IPS-18a (cell line): Measurements from ENCODE around the gene ZNF428.

ENCODE experiments used
- H3K27ac ChIP-seq: one replicate; pipeline ENCODE4 v1.5.1; 2013; ENCODE audit warnings: low read length
- H3K27me3 ChIP-seq: one replicate; pipeline ENCODE4 v1.6.1; 2013; ENCODE audit warnings: mild to moderate bottlenecking, low read length; ENCODE audit not compliant: control insufficient read depth, insufficient read depth
- H3K36me3 ChIP-seq: one replicate; pipeline ENCODE4 v1.6.1; 2013; ENCODE audit warnings: low read depth, low read length; ENCODE audit not compliant: control insufficient read depth
- H3K4me1 ChIP-seq: one replicate; pipeline ENCODE4 v1.6.1; 2013; ENCODE audit warnings: low read depth, low read length; ENCODE audit not compliant: control insufficient read depth
- H3K4me3 ChIP-seq: one replicate; pipeline ENCODE4 v1.5.1; 2013; ENCODE audit warnings: low read length
- H3K9ac ChIP-seq: one replicate; pipeline ENCODE4 v1.6.1; 2013; ENCODE audit warnings: mild to moderate bottlenecking, low read length, moderate library complexity
- H3K9me3 ChIP-seq: one replicate; pipeline ENCODE4 v1.6.1; 2013; ENCODE audit warnings: low read depth, low read length; ENCODE audit not compliant: control insufficient read depth

Gene ZNF428

DNA sequence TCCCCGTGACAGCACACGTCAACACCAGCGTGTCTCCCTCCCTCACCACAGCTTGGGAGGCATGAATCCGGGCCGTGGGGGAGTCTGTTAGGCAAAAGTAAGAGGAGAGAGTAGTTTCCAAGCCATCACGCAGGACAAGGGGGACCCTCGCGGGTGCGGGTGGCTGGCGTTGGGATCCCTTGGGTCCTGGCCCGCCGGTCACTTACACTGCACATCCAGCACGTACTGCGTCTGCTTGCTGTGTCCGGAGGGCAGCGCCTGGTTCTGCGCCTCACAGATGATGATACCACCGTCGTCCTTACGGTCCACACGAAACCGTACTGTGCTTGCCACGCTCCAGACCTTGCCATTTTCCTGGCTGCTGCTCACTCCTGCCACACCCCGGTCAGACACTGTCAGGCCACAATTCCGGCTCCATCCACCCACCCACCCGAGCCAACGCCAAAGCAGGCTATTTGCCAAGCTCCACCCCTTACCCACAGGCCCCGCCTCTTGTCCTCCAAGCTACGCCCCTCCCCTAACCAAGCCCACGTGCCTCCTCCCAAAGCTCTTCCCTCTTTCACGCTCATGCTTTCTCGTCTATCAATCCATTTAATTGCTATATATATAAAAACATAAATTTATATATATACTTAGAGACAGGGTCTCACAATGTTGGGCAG lies 6.6 kb upstream of the ZNF428 start:
- Histone ChIP-seq H3K4me3 (no peak overlapping the region), H3K4me1 (peaks cover 4% of the 10 kb centered on the region), H3K9ac (no peak overlapping the region), H3K27me3 (no peaks in the 10 kb centered on the region), H3K9me3 (no peaks in the 10 kb centered on the region), H3K36me3 (no peaks in the 10 kb centered on the region), H3K27ac (no peak overlapping the region)

DNA sequence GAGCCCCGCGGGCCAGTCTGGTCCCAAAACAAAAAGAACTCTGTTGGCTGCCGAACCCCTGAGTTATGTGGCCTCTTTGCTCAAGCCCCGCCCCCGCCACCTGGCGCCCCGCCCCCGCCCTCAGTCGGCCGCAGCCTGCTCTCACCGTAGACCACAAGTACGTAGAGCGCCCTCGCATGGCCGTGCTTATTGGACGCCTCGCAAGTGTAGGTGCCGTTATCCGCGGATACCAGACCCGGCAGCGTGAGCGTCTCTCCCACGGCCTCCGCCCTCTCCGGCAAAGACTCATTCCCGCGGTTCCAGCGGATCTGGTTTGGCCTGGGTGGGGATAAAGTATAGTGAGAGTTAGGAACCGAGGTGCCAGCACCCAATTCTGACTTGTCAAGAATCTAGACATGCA lies 5.5 kb upstream of the ZNF428 start:
- Histone ChIP-seq H3K4me3 (no peak overlapping the region), H3K9ac (no peak overlapping the region), H3K27me3 (no peaks in the 10 kb centered on the region), H3K36me3 (no peaks in the 10 kb centered on the region), H3K9me3 (no peaks in the 10 kb centered on the region), H3K27ac (no peak overlapping the region), H3K4me1 (peaks cover 4% of the 10 kb centered on the region)

DNA sequence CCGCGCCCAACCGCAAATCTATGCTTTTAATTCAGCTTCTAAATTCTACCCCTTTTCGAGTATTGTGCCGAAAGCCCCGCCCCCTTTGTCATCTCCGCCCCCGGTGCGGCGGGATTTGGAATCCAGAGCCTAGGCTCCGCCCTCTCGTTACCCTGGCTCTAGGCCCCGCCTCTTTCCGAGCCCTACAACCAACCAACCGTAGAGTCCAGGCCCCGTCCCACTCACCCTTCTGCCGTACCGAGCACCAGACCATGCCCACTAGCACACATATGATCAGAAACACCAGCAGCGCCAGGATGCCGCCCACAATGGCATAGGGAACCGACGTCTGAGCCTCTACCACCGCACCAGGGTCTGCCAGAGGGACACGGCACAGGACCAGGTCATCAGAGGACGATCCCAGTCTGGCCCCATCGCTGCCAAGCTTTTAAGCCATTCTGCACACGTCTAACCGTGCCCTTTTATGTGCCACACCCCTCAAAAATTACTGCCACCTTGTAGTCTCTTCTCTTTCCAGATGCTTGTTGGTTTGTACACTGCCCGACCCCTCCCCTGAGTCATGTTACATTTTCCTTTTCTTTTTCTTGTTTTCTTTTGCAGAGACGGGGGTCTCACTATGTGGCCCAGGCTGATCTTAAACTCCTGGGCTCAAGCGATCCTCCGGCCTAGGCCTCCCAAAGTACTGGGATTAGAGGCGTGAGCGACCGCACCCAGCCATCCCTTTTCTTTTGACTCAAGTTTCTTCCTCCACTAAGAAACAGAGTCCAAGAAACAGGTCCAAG lies 4.7 kb upstream of the ZNF428 start:
- no peaks in the 10 kb centered on the region for H3K27me3 ChIP-seq
- no peak overlapping the region for H3K4me3 ChIP-seq
- H3K9ac ChIP-seq: no peak overlapping the region
- H3K9me3 ChIP-seq: no peaks in the 10 kb centered on the region
- no peaks in the 10 kb centered on the region for H3K36me3 ChIP-seq
- peaks cover 4% of the 10 kb centered on the region for H3K4me1 ChIP-seq
- H3K27ac ChIP-seq: no peak overlapping the region

DNA sequence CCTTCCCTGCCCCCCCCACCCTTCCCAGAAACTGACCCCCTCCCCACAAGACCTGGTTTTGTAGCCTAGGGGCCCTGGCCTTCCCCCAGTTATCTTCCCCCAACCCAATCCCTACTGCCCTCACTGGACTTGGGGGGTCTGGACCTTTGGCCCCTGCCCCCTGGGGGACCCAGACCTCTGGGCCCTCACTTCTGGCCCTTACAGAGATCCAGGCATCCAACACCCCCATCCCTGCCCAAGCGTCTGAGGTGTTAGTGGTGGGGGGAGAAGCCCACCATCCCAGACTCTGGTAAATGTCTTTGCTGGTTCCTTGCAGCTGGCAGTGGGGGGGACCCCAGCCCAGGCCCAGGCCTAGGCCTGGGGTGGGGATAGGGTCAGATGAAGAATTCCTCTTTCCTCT lies 3.5 kb upstream of the ZNF428 start:
- Histone ChIP-seq H3K36me3 (no peaks in the 10 kb centered on the region), H3K27ac (no peak overlapping the region), H3K27me3 (no peaks in the 10 kb centered on the region), H3K4me3 (no peak overlapping the region), H3K9ac (no peak overlapping the region), H3K4me1 (peaks cover 9% of the 10 kb centered on the region), H3K9me3 (no peaks in the 10 kb centered on the region)

DNA sequence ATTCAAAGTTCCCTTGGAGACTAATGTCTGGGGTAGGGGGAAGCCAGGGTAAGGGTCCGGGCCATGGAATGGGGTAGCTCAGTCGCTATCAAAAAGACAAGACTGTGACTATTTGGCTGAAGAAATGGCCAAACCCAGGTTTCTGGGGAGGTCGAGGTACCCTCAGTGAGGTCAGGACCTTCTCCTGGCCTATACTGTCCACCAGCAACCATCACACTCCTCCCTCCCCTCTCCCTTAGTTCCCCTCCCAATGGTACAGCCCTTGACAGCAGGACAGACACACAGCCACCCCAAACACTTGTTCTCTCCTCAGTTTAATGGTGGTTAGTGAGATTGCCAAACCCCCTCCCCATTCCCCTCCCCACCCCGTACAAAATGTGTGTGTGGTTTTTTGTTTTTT lies 2.6 kb upstream of the ZNF428 start:
- Histone ChIP-seq H3K9me3 (no peaks in the 10 kb centered on the region), H3K4me1 (peaks cover 9% of the 10 kb centered on the region), H3K27ac (no peak overlapping the region), H3K9ac (no peak overlapping the region), H3K36me3 (no peaks in the 10 kb centered on the region), H3K27me3 (no peaks in the 10 kb centered on the region), H3K4me3 (no peak overlapping the region)

DNA sequence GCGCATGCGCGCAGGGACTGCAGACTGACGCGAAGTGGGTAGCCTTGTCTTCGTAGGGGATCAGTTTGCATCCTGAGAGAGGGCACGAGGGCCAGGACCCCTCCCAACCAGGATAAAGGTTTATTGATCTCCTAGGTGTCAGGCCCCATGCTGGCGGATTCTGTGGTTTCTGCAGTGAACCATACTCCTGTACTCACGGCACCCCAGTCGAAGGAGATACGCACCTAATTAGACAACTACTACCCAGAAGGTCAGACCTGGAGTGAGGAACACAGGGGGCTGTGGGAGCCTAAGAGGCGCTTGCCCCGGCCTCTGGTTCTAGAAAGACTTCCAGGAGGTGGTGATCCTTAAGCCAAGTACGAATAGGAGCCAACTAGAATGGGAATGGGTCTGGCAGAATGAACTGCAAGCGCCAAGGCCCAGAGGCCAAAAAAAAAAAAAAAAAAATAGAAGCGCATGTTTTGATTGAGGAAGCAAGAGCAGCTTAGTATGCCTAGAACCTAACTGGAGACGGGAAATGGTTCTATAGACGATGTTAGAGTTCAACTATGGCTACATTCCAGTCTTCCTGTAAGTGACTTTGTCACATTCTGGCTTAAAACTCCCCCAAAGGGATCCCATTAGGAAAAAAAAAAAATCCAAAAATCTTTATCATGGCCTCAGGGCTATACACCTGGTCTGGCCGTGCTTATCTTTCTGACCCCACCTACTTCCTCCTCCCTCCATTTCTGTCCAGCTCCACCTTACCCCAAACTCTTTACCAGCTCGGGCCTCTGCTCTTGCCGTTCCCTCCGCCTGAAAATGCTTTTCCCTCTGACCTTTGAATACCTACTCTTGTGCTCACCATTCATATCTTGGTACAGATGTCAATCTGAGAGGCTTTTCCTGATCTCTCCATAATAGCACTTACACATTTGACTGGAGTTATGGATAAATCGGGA lies 902 bp upstream of the ZNF428 start:
- peak overlapping the region; percentile 86 for H3K4me3 ChIP-seq

DNA sequence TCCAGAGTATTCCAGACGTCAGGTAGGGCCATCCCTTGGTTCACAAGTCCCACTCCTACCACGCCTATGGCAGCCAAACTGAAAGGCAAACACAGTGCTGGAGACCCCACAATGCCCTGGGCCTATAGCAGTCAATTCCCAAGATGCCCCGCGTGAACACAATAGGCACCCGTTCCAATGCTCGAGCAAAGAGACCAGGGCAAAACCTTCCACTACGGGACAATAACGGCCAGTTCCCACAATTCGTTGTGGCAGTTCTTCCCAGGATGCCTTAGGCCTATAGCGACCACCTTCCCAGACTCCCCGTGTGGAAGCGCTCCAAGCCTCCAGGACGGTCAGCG lies 538 bp downstream of the ZNF428 start:
- Histone ChIP-seq H3K36me3 (no peaks in the 10 kb centered on the region), H3K4me3 (peak overlapping the region; percentile 86), H3K27ac (peak overlapping the region; percentile 94), H3K9ac (peak overlapping the region; percentile 88), H3K4me1 (peaks cover 5% of the 10 kb centered on the region), H3K9me3 (no peaks in the 10 kb centered on the region), H3K27me3 (no peaks in the 10 kb centered on the region)

More for the DNA sequence above, 902 bp upstream of the ZNF428 start:
- no peaks in the 10 kb centered on the region for H3K36me3 ChIP-seq
- H3K9ac ChIP-seq: peak overlapping the region; percentile 88
- H3K27me3 ChIP-seq: no peaks in the 10 kb centered on the region
- H3K27ac ChIP-seq: no peak overlapping the region
- no peaks in the 10 kb centered on the region for H3K9me3 ChIP-seq
- peaks cover 9% of the 10 kb centered on the region for H3K4me1 ChIP-seq

DNA sequence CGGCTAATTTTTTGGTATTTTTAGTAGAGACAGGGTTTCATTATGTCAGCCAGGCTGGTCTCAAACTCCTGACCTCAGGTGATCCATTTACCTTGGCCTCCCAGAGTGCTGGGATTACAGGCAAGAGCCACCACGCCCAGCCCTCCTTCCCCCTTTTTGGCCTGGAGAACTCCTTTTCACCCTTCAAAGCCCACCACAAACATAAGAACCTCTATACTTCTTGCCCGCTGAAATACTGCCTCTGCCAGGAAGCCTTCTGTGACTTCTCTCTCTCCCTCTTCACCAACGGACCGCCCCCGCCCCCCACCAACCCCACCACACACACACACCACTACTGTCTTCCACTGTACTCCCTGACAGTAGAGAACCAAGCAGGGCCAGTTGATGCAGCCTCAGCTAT lies 2.5 kb downstream of the ZNF428 start:
- Histone ChIP-seq H3K36me3 (peaks cover 4% of the 10 kb centered on the region), H3K9me3 (no peaks in the 10 kb centered on the region), H3K4me3 (no peak overlapping the region), H3K27me3 (no peaks in the 10 kb centered on the region), H3K9ac (no peak overlapping the region), H3K4me1 (peaks cover 5% of the 10 kb centered on the region), H3K27ac (no peak overlapping the region)

DNA sequence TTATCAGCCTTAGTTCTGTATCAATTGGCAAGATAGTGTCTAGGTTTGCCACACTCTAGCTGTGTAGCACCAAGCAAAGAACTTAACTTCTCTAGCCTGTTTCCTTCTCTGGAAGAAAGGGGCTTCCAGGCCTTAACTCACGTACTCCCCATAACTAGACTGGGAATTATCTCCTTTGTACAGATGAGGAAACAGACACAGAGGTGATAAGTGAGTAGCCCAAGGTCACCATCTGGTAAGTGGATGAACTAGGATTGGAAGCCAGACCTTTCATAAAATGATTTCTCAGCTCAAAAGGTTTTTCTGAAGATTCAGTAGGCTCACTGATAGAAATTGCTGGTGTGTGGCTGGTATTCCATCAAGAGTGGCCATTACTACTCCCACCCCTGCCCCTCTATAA lies 3.1 kb downstream of the ZNF428 start:
- Histone ChIP-seq H3K36me3 (peaks cover 4% of the 10 kb centered on the region), H3K27ac (no peak overlapping the region), H3K27me3 (no peaks in the 10 kb centered on the region), H3K4me3 (no peak overlapping the region), H3K4me1 (peaks cover 5% of the 10 kb centered on the region), H3K9me3 (no peaks in the 10 kb centered on the region), H3K9ac (no peak overlapping the region)

DNA sequence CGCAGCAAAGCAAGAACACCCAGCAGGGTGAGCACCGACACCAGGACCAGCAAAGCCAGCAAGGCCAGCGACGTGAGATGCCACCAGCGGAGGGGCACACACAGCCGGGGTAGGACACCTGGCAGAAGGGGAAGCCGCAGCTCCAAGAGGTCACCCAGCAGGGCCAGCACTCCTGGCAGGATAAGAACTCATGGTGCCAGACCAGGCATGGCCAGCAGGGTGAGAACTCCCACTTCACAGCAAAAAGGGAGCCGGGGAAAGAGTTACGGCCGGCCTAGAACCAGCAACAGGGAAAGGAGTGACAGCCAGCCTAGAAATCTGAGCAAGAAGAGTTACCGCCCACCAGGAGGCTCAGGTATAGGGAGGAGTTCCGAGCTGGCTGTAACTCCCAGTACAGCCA lies 7.1 kb downstream of the ZNF428 start:
- Histone ChIP-seq H3K27ac (no peak overlapping the region), H3K36me3 (peaks cover 4% of the 10 kb centered on the region), H3K9ac (no peak overlapping the region), H3K4me3 (no peak overlapping the region), H3K9me3 (no peaks in the 10 kb centered on the region), H3K4me1 (no peaks in the 10 kb centered on the region), H3K27me3 (no peaks in the 10 kb centered on the region)

DNA sequence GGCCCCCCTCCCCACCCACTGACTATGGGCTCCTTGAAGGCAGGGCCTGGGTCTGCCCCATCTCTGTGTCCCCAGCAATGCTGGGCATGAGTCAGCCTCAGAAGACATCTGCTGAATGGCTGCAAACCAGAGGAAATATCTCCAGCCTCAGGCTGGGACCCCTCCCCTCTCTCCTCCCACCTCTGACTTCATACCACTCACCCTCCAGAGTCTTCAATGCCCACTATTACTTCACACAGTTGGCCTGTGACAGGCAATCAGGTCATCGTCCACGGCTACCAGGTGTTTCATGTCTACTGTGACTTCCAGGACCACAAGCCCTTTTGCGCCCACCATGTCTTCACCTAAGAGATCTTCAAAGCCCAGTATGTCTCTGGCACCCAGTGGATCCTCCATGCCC lies 7.6 kb downstream of the ZNF428 start, which contains the start of gene SRRM5:
Gene SRRM5 (plus strand): TSS at position 301 of the 400 bp plus-strand sequence. CDS start 34 bp downstream, at position 335.
- Histone ChIP-seq H3K4me1 (no peaks in the 10 kb centered on the region), H3K4me3 (no peak within 1 kb of the TSS), H3K36me3 (peaks cover 4% of the 10 kb centered on the region), H3K27ac (no peak within 1 kb of the TSS), H3K9me3 (no peaks in the 10 kb centered on the region), H3K9ac (no peak within 1 kb of the TSS), H3K27me3 (no peaks in the 10 kb centered on the region)
